ENCODE data around the gene PLXNA1. TPM values are rescaled to one million over a fixed set of nuclear protein-coding genes. Genes with fewer than 3 reads are reported as not detected.
A peak's percentile ranks its signal among the peaks of the same experiment; 100 is the strongest.

Gene PLXNA1
- polyA plus RNA-seq, 3 donors from 2014 or later, result 0.05 to 0.17 (median 0.06) TPM

DNA sequence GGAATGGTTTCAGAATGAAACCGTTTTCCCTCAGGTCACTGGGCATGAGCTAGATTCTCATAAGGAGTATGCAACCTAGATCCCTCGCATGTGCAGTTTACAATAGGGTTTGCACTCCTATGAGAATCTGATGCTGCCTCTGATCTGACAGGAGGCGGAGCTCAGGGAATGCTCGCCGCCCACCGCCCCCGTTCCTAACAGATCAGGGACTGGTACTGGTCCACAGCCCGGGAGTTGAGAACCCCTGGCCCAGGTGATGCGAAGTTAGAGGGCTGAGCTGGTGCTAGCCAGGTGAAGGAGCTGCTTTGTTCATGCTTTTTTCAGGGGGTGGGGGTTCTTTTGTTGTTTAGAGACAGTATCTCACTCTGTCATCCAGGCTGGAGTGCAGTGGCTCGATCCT is 15.5 kb upstream of the PLXNA1 start:
- no peak overlapping the region for H3K27ac Mint-ChIP-seq
- DNase-seq, result no peak
- peaks cover 0 to 8% (median 4%) of the 10 kb centered on the region in 3 donors for H3K27me3 Mint-ChIP-seq (ENCODE audit: low read depth in 3 of 3)
- no peaks in the 10 kb centered on the region for H3K4me1 Mint-ChIP-seq
- no peak overlapping the region for H3K4me3 Mint-ChIP-seq
- H3K36me3 Mint-ChIP-seq, result no peaks in the 10 kb centered on the region
- no peaks in the 10 kb centered on the region for H3K9me3 Mint-ChIP-seq

DNA sequence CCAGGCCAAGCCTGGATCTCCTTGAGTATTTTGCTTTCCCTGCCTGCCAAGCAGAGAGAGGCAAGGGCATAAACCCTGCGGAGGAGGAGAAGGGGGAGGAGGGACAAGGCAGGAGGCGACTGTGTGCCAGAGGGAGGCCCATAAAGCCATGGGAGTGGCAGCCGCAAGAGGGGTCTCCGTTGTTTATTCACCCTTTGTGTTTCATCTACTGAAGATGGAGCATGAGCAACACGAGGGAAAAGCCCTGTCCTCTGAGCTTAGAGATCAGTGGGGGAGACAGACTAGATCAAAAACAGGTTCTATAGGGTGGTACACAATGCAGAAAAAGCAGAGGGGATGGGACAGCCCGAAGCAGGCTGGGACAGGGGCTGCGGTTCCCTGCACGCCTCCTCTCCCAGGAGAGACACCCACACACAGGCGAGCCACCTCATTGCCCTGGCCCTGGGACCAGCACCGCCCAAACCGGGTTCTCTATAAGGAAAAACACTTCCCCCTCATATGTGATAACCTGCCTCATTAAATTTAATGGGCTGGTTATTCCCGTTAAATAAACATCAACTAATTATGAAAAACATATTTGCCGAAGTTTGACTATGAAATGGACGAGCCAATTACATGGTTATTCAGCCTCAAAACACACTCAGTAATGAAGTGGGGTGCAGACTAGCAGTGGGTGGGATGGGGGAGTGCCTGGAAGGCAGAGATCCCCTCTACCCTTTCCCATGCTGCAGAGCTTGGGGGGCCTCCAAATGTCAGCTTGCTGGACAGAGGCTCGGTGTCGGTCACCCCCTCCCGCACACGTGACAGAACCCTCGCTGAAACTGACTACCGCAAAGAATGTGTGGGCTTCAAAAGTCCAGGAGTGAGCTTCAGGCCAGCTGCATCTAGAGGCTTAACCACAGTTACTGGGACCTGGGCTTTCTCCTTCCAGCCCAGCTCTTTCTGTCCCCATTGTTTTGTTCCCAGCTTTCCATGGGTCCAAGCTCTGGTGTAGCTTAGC is 14.2 kb upstream of the PLXNA1 start:
- no peak overlapping the region for H3K27ac Mint-ChIP-seq
- H3K27me3 Mint-ChIP-seq (ENCODE audit: low read depth in 3 of 3), result peaks cover 0 to 12% (median 4%) of the 10 kb centered on the region in 3 donors
- no peak overlapping the region for H3K4me3 Mint-ChIP-seq

DNA sequence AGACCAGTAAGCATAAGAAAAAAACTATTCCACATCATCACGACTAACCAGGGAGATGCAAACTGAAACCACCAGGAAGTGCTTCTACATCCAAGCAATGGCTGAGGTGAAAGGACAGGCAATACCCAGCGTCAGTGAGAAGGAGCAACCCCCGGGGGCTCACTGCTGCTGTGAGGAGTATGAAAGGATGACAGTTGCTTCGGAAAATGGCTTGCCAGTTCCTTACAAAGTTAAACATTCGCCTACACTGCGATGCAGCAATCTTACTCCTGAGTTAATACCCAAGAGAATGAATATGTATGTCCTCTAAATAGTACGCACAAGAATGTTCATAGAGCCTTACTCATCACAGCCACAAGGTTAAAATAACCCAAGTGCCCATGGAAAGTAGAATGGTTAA is 13.3 kb upstream of the PLXNA1 start:
- H3K9me3 Mint-ChIP-seq, result peaks cover under 1 to 6% (median 2%) of the 10 kb centered on the region in 6 donors
- DNase-seq, result no peak
- H3K36me3 Mint-ChIP-seq, result peaks cover 0 to under 1% (median 0%) of the 10 kb centered on the region in 3 donors
- no peak overlapping the region for H3K27ac Mint-ChIP-seq
- H3K27me3 Mint-ChIP-seq (ENCODE audit: low read depth in 3 of 3), result peaks cover 0 to 13% (median 7%) of the 10 kb centered on the region in 3 donors
- no peaks in the 10 kb centered on the region for H3K4me1 Mint-ChIP-seq
- no peak overlapping the region for H3K4me3 Mint-ChIP-seq

More for the DNA sequence above, 14.2 kb upstream of the PLXNA1 start:
- Mint-ChIP-seq H3K36me3 (no peaks in the 10 kb centered on the region), H3K4me1 (no peaks in the 10 kb centered on the region), H3K9me3 (no peaks in the 10 kb centered on the region)
- no peak for DNase-seq

DNA sequence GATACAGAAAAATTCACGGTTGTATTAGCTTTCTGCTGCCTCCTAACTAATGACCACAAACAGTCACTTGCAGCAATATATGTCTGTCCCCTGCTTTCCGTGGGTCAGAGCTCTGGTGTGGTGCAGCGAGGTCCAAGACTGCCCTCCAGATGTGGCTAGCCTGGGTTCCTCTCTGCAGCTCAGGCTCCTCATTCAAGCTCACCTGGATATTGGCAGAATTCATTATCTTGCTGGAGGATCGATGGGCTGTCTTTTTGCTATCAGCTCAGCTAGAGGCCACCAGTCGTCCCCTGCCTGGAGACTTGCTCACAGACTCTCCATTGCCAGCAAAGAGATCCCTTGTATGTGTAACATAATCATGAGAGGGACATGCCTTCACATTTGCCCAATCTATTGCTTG is 12.8 kb upstream of the PLXNA1 start:
- Mint-ChIP-seq H3K27me3 (ENCODE audit: low read depth in 3 of 3) (peaks cover 4 to 18% (median 7%) of the 10 kb centered on the region in 3 donors), H3K4me1 (no peaks in the 10 kb centered on the region), H3K9me3 (peaks cover 5 to 11% (median 6%) of the 10 kb centered on the region in 6 donors), H3K27ac (no peak overlapping the region), H3K4me3 (no peak overlapping the region), H3K36me3 (peaks cover 0 to 6% (median 5%) of the 10 kb centered on the region in 3 donors)
- no peak for DNase-seq

DNA sequence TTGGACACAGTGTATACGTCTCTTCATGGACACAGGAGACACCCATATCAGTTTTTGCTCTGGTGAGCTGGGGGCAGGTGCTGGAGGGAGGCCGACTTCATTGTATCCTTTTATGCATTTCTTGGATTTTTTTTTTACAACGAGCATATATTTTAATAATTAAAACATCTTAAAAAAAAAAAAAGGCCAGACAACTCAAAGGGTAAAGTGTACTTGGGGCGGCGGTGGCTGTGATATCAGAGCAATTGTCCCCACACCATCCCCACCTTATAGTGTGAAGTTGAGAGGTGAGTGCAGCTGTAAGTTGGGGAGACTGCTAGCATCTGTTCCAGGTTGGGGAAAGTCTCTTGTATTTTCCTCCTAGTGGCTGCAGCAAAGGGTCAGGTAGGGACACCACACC is 12.0 kb upstream of the PLXNA1 start:
- Mint-ChIP-seq H3K4me1 (no peaks in the 10 kb centered on the region), H3K27ac (no peak overlapping the region)

DNA sequence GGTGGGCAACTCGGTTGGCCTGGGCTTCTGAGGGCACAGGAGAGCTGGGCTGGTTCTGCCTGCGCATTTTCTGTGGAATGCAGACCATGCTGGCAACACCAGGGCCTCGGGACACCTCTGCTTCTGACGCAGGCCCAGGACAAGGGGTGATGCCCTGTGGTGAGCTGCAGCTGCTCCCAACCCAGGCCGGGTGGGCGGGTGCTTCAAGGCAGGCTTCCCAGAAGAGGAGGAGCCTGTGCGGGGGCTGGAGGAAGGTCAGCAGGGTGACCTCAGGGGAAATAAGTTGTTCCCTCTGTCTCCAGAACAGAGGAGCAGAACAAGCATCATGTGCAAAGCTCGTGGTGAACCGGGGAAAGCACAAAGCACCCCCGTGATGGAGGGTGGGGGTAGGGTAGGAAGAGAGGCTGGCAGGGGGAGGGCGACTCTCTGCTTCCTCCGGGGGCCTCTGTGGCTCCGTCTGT is 11.0 kb upstream of the PLXNA1 start:
- Mint-ChIP-seq H3K36me3 (peaks cover 0 to 9% (median 8%) of the 10 kb centered on the region in 3 donors), H3K9me3 (peaks cover 8 to 16% (median 9%) of the 10 kb centered on the region in 6 donors), H3K27me3 (ENCODE audit: low read depth in 3 of 3) (peaks cover 6 to 18% (median 7%) of the 10 kb centered on the region in 3 donors), H3K27ac (no peak overlapping the region), H3K4me1 (no peaks in the 10 kb centered on the region), H3K4me3 (no peak overlapping the region)
- DNase-seq, result no peak

More for the DNA sequence above, 12.0 kb upstream of the PLXNA1 start:
- Mint-ChIP-seq H3K4me3 (no peak overlapping the region), H3K9me3 (peaks cover 6 to 16% (median 9%) of the 10 kb centered on the region in 6 donors), H3K27me3 (ENCODE audit: low read depth in 3 of 3) (peaks cover 6 to 18% (median 7%) of the 10 kb centered on the region in 3 donors), H3K36me3 (peaks cover 0 to 9% (median 8%) of the 10 kb centered on the region in 3 donors)
- DNase-seq, result no peak

DNA sequence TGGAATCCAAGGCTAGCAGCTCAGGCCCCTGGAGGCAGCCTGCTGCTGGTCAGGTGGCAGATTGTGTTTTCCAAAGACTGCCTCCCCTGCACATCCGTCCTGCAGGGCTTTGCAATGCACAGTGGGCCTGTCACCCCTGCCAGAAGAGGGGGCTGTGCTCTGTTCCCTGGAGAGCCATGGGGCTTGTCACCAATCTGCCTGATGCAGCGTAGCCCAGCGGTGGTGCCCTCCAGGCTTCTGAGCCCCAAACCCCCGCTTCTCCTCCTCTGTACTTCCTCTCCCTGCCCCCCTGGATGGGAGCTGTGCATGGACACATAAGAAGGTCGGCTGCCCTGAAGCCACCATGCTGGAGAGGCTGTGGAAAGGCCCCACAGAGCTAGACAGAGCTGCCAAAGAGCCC is 10.0 kb upstream of the PLXNA1 start:
- DNase-seq, result no peak
- Mint-ChIP-seq H3K36me3 (peaks cover 0 to 9% (median 8%) of the 10 kb centered on the region in 3 donors), H3K4me1 (no peaks in the 10 kb centered on the region), H3K27ac (no peak overlapping the region), H3K9me3 (peaks cover 8 to 16% (median 9%) of the 10 kb centered on the region in 6 donors), H3K4me3 (no peak overlapping the region), H3K27me3 (ENCODE audit: low read depth in 3 of 3) (peaks cover 6 to 17% (median 7%) of the 10 kb centered on the region in 3 donors)

DNA sequence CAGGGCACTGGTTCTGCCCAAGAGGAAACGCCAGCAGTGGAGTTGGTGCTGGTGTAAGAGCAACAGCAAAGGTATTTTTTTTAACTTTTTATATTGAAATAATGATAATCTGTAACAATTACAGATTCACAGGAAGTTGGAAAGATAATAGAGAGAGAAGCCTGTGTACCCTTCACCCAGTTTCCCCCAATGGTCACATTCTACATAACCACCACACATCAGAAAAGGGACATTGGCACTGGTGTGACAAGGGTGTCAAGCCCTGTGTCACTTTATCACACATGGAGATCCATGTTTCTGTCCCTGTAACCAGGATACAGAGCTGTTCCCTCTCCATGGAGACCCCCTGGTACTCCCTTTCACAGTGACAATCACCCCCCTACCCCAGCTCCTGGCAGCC is 9.1 kb upstream of the PLXNA1 start:
- no peak overlapping the region for H3K27ac Mint-ChIP-seq

DNA sequence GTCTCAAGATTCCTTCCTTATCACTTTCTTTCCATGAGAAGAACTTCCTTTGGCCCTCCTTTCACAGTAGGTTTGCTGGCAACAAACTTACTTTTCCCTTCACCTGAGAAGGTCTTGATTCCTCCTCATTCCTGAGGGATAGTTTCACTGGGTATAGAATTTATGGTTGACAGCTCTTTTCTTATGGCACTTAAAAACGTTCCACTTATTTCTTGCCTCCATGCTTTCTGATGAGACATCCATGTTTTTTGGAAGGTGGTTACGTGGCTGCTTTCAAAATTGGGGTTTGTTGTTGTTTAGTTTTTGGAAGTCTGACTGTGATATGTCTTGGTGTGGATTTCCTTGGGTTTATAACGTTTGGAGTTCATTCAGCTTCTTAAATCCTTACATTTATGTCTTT is 8.2 kb upstream of the PLXNA1 start:
- peaks cover 7 to 24% (median 14%) of the 10 kb centered on the region in 3 donors for H3K27me3 Mint-ChIP-seq (ENCODE audit: low read depth in 3 of 3)
- no peak for DNase-seq
- H3K9me3 Mint-ChIP-seq, result peaks cover 8 to 16% (median 9%) of the 10 kb centered on the region in 6 donors
- H3K36me3 Mint-ChIP-seq, result peaks cover 0 to 9% (median 8%) of the 10 kb centered on the region in 3 donors
- no peak overlapping the region for H3K27ac Mint-ChIP-seq
- no peaks in the 10 kb centered on the region for H3K4me1 Mint-ChIP-seq
- H3K4me3 Mint-ChIP-seq, result no peak overlapping the region

More for the DNA sequence above, 9.1 kb upstream of the PLXNA1 start:
- H3K36me3 Mint-ChIP-seq, result peaks cover 0 to 9% (median 8%) of the 10 kb centered on the region in 3 donors
- H3K4me1 Mint-ChIP-seq, result no peaks in the 10 kb centered on the region
- no peak overlapping the region for H3K4me3 Mint-ChIP-seq
- peaks cover 8 to 16% (median 9%) of the 10 kb centered on the region in 6 donors for H3K9me3 Mint-ChIP-seq
- peaks cover 7 to 22% (median 11%) of the 10 kb centered on the region in 3 donors for H3K27me3 Mint-ChIP-seq (ENCODE audit: low read depth in 3 of 3)
- DNase-seq, result no peak

DNA sequence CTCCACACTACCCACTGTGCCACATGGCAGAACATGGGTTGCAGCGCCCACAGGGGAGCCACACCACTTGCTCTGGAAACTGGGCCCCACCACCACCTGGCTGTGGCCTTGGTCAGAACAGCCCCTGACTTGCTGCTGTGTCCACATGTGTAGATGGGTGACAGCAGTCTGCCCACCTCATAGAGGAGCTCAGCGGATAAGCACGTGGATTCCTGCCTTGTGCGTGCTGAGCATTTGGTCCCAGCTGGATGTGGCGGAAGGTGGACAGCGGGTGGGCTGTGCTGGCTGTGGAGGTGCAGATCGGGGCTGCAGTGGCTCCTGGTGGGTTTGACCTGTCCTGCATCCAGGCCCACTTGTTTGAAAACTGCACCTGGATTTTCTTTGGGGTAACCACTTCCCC is 6.0 kb upstream of the PLXNA1 start:
- Mint-ChIP-seq H3K27me3 (ENCODE audit: low read depth in 3 of 3) (peaks cover 12 to 31% (median 16%) of the 10 kb centered on the region in 3 donors), H3K9me3 (peaks cover 8 to 16% (median 9%) of the 10 kb centered on the region in 6 donors), H3K4me3 (no peak overlapping the region), H3K27ac (no peak overlapping the region), H3K4me1 (peaks cover 6% of the 10 kb centered on the region in 2 donors), H3K36me3 (peaks cover 0 to 9% (median 8%) of the 10 kb centered on the region in 3 donors)
- no peak for DNase-seq

DNA sequence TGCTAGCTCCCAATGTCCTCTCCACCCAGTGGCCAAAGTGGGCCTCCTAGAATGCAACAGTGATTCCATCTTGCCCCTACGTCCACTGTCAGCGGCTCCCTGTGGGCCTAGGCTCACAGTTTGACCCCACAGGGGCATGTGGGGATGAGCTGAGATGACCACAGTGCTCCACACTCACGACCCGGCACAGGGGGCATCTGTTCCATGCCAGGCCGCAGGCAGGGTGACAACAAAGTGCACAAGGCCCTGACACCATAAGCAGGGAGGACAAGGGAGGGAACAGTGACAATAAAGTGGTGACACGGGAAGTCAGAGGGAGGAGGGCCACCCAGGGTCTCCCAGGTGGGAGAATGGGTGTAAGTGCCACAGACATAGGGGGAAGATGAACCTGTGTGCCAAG is 5.1 kb upstream of the PLXNA1 start:
- H3K4me1 Mint-ChIP-seq, result peaks cover 11 to 12% of the 10 kb centered on the region in 2 donors
- DNase-seq, result no peak
- no peak overlapping the region for H3K4me3 Mint-ChIP-seq
- no peak overlapping the region for H3K27ac Mint-ChIP-seq
- H3K27me3 Mint-ChIP-seq (ENCODE audit: low read depth in 3 of 3), result peaks cover 14 to 35% (median 17%) of the 10 kb centered on the region in 3 donors
- H3K9me3 Mint-ChIP-seq, result peaks cover 8 to 16% (median 9%) of the 10 kb centered on the region in 6 donors
- H3K36me3 Mint-ChIP-seq, result peaks cover 0 to 9% (median 8%) of the 10 kb centered on the region in 3 donors

DNA sequence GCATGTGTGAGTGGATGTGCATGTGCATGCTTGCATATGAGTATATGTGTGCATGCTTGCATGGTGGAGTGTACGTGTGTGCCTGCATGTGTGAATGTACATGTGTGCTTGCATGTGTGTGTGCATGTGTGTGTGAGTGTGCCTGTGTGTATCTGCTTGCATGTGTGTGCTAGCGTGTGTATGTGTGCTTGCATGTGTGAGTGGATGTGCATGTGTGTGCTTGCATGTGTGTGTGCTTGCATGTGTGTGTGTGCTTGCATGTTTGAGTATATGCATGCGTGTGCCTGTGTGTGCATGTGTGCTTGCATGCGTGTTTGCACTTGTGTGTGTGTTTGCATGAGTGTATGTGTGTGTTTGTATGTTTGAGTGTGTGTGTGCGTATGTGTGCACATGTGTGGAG is 4.6 kb upstream of the PLXNA1 start:
- Mint-ChIP-seq H3K27me3 (ENCODE audit: low read depth in 3 of 3) (peaks cover 14 to 34% (median 17%) of the 10 kb centered on the region in 3 donors), H3K4me1 (peaks cover 11 to 12% of the 10 kb centered on the region in 2 donors), H3K36me3 (peaks cover 0 to 9% (median 8%) of the 10 kb centered on the region in 3 donors), H3K9me3 (peaks cover 8 to 16% (median 9%) of the 10 kb centered on the region in 6 donors), H3K27ac (no peak overlapping the region), H3K4me3 (no peak overlapping the region)
- DNase-seq, result no peak

DNA sequence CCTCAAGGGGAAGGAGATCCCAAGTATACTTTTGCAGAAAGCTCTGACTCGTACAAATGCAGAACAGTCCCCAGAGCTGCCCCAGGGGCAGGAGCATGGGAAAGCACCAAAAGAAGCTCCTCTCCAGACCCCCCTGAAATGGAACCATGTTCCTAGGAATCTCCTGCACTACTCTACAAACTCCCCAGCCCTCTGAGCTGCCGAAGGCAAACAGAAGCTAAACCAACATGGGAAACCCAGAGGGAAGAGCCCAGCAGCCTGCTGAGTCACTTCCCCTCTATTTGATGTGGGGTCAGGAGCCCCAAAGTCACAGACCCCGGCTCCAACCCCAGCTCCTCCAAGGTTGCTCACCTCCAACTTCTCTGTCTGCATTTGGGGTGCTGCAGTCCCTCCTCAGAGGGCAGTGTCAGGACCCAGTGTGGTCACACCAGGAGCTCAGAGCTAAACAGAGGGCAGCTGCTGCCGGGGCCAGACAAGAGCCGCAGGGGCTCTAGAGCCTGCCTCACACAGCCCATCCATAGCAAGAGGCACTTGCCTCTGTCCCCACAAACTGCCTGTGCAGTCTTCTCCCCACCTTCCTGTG is 3.8 kb upstream of the PLXNA1 start:
- peaks cover 6 to 14% (median 9%) of the 10 kb centered on the region in 6 donors for H3K9me3 Mint-ChIP-seq
- peaks cover 13 to 31% (median 17%) of the 10 kb centered on the region in 3 donors for H3K27me3 Mint-ChIP-seq (ENCODE audit: low read depth in 3 of 3)
- H3K4me1 Mint-ChIP-seq, result peaks cover 11 to 12% of the 10 kb centered on the region in 2 donors
- peaks cover 0 to 9% (median 8%) of the 10 kb centered on the region in 3 donors for H3K36me3 Mint-ChIP-seq
- peak overlapping the region in 1 of 6 donors; percentile 28 for H3K27ac Mint-ChIP-seq
- H3K4me3 Mint-ChIP-seq, result no peak overlapping the region
- DNase-seq, result no peak
